Measurements from ENCODE around the gene SNN. TPM values are rescaled to one million over a fixed set of nuclear protein-coding genes. Genes with fewer than 3 reads are reported as not detected.
A peak's percentile ranks its signal among the peaks of the same experiment; 100 is the strongest.

Gene SNN
- total and polyA plus RNA-seq, 9 donors: 17.3 to 32.7 (median 29.4) TPM

DNA sequence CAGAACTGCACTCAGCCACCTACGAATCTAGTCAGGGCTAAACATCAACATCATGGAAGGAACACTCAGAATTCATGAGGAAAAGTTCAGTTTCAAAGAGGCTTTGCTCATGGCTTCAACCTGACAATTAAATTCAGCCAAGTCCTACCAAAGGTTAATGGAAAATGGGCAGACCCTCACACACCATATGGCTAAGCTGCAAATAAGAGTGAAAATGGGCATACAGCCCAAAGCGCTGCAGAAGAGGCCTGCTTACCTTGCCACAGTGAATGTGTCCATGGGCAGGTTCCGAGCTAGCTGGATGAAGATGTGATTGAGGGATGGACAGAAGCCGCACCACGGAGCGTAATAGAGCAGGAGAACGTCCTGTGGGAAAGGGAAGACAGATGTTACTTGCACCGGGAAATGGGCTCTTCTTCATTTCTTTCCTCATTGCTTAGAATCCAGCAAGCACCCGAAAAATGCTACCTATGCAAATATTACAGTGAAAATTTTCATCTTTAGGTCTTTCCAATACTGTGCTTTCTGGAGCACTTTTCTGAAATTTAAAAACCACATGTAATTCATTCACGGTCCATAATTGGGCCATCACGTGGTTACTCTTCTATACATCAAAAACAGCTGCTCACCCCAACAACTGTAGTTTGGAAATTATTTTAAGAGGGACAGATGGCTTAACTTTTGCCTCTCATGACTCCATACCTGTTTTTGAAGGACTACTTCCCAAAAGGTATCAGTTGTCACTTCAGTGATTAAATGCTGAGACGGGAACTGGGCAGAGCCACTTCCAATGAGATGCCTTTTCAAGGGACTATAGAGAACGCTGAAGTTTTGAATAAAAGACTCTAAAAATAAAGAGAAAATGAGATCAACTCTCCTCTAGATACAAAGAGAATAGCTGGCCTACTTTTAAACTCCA is 19.6 kb downstream of the SNN start:
- Histone ChIP-seq H3K4me1 (ENCODE audit: control insufficient read depth, insufficient read depth, low read length) (peaks cover 25% of the 10 kb centered on the region), H3K27me3 (ENCODE audit: control insufficient read depth, insufficient read depth, low read length) (no peaks in the 10 kb centered on the region), H3K9me3 (replicated peaks; ENCODE audit: control insufficient read depth, low read depth, low read length) (no peaks in the 10 kb centered on the region), H3K36me3 (ENCODE audit: control insufficient read depth, insufficient read depth, low read length) (peaks cover 48% of the 10 kb centered on the region), H3K4me3 (ENCODE audit: low read length) (no peak overlapping the region), H3K27ac (ENCODE audit: low read length) (peak overlapping the region; percentile 66)
- DNase-seq: peak; percentile 82
- 41% methylated on average over 2 of the region's 13 CpGs for WGBS (ENCODE audit: insufficient coverage)

DNA sequence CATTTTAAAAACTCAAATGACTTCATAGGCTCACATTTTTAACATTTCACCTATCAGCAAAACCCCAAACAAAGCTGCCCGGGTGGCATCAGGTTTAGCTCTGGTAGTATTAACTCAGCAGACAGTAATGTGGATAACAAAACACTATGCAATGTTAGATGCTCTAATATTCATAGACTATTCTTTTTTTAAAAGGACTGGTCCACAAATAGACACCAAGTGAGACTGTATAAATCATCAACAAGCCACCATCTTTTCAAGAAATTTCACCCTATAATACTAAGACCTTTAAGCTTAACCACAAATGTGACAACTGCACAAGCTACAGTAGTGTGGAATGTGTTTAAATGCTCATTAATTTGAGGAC is 20.2 kb downstream of the SNN start:
- H3K4me3 ChIP-seq (ENCODE audit: low read length): no peak overlapping the region
- no peaks in the 10 kb centered on the region for H3K9me3 ChIP-seq (replicated peaks; ENCODE audit: control insufficient read depth, low read depth, low read length)
- peaks cover 19% of the 10 kb centered on the region for H3K4me1 ChIP-seq (ENCODE audit: control insufficient read depth, insufficient read depth, low read length)
- no peak for DNase-seq
- H3K36me3 ChIP-seq (ENCODE audit: control insufficient read depth, insufficient read depth, low read length): peaks cover 48% of the 10 kb centered on the region
- no peaks in the 10 kb centered on the region for H3K27me3 ChIP-seq (ENCODE audit: control insufficient read depth, insufficient read depth, low read length)
- WGBS (ENCODE audit: insufficient coverage): no CpG with 5 or more reads among the region's 1 CpG
- H3K27ac ChIP-seq (ENCODE audit: low read length): peak overlapping the region; percentile 54

DNA sequence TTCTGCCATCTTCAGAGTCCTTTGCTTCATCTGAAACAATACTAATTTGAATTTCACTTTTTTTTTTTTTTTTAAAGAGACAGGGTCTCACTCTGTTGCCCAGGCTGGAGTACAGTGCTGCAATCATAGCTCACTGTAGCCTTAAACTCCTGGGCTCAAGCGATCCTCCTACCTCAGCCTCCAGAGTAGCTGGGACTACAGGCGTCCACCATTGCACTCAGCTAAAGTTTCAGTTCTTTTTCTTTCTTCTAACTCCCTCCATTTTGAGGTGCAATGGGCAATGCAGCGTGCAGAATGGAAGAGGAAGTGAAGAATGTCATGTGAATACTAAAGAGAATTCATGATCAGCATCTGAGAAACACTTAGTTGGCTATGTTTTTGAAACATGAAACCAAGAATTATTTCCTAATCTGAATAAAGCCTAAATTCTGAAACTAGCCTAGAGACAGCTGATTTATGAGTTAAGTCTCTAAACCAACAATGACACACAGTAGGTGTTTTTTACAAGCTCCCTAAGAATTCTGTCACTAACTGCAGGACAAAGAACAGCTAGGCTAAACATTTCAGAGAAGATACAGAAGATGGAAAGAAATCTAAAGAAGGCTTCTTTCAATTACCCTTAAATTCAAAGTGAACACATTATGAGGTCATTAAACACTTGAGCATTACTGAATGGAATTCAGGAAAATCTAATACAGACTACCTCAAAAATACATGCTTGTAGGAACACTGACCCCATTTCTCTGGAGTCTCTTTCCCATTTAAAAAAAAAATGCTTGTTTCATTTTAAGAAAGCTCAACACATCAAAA is 21.0 kb downstream of the SNN start:
- no peak overlapping the region for H3K27ac ChIP-seq (ENCODE audit: low read length)
- 83% methylated on average over 1 of the region's 3 CpGs for WGBS (ENCODE audit: insufficient coverage)
- peaks cover 14% of the 10 kb centered on the region for H3K4me1 ChIP-seq (ENCODE audit: control insufficient read depth, insufficient read depth, low read length)

DNA sequence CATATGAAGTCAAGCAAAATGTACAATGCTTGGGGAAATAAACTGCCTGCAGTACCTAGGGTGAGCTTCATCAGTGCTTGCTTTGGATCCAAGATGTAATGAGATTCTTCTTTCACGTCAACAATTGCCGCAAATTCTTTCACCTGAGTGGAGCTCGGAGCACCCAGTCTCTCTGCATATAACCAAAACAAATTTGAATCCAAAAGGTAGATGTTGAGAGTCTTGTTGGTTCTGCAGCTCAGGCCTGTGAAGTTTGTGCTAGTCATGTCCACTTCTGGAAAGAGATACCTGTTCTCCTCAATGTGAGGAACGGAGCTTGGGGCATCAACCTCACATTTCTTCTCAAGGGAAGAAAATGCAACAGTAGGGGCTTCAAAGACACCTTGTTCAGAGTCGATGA is 23.0 kb downstream of the SNN start:
- H3K9me3 ChIP-seq (replicated peaks; ENCODE audit: control insufficient read depth, low read depth, low read length): no peaks in the 10 kb centered on the region
- DNase-seq: no peak
- peaks cover 47% of the 10 kb centered on the region for H3K36me3 ChIP-seq (ENCODE audit: control insufficient read depth, insufficient read depth, low read length)
- no peak overlapping the region for H3K27ac ChIP-seq (ENCODE audit: low read length)
- H3K4me3 ChIP-seq (ENCODE audit: low read length): no peak overlapping the region
- WGBS (ENCODE audit: insufficient coverage): 100% methylated on average over 1 of the region's 5 CpGs
- H3K4me1 ChIP-seq (ENCODE audit: control insufficient read depth, insufficient read depth, low read length): peaks cover 14% of the 10 kb centered on the region
- no peaks in the 10 kb centered on the region for H3K27me3 ChIP-seq (ENCODE audit: control insufficient read depth, insufficient read depth, low read length)

More for the DNA sequence above, 21.0 kb downstream of the SNN start:
- Histone ChIP-seq H3K4me3 (ENCODE audit: low read length) (no peak overlapping the region), H3K9me3 (replicated peaks; ENCODE audit: control insufficient read depth, low read depth, low read length) (no peaks in the 10 kb centered on the region), H3K27me3 (ENCODE audit: control insufficient read depth, insufficient read depth, low read length) (no peaks in the 10 kb centered on the region), H3K36me3 (ENCODE audit: control insufficient read depth, insufficient read depth, low read length) (peaks cover 45% of the 10 kb centered on the region)
- peak; percentile 49 for DNase-seq

DNA sequence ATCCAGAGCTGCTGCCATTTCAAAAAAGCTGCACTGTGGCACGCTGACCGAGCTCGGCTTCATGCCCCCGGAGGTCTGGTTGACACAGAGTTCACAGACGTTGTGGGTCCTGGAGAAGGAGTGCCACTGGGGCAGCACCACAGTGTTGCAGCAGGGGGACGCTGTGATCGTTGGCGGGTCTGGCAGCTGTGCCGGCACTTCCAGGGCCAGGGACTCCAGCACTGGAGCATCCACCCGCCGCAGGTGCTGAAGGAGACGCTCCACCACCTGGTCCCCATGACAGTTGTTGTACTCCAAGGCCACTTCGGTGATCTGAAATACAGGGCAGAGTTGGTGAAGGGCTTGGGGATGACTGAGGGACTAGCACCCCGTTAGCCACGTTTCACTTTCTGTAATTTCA is 23.5 kb downstream of the SNN start:
- 86% methylated on average over 14 of the region's 15 CpGs for WGBS (ENCODE audit: insufficient coverage)
- H3K27me3 ChIP-seq (ENCODE audit: control insufficient read depth, insufficient read depth, low read length): no peaks in the 10 kb centered on the region
- no peak overlapping the region for H3K4me3 ChIP-seq (ENCODE audit: low read length)
- DNase-seq: no peak
- no peaks in the 10 kb centered on the region for H3K9me3 ChIP-seq (replicated peaks; ENCODE audit: control insufficient read depth, low read depth, low read length)
- peaks cover 12% of the 10 kb centered on the region for H3K4me1 ChIP-seq (ENCODE audit: control insufficient read depth, insufficient read depth, low read length)
- no peak overlapping the region for H3K27ac ChIP-seq (ENCODE audit: low read length)
- peaks cover 50% of the 10 kb centered on the region for H3K36me3 ChIP-seq (ENCODE audit: control insufficient read depth, insufficient read depth, low read length)

DNA sequence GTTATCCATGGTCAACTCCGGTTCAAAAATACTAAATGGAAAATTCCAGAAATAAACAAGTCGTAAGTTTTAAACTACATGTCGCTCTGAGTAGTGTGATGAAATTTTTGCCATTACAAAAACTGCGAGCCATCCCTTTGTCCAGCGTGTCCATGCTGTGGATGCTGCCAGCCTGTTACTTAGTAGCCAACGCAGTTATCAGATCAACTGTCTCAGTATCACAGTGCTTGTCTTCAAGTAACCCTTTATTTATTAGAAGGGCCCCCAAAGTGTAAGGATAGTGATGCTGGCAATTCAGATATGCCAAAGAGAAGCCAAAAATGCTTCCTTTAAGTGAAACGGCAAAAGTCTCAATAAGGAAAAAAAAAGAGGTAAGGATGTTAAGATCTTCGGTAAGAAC is 23.9 kb downstream of the SNN start:
- Histone ChIP-seq H3K4me3 (ENCODE audit: low read length) (no peak overlapping the region), H3K27me3 (ENCODE audit: control insufficient read depth, insufficient read depth, low read length) (no peaks in the 10 kb centered on the region), H3K36me3 (ENCODE audit: control insufficient read depth, insufficient read depth, low read length) (peaks cover 50% of the 10 kb centered on the region), H3K27ac (ENCODE audit: low read length) (no peak overlapping the region), H3K4me1 (ENCODE audit: control insufficient read depth, insufficient read depth, low read length) (peaks cover 11% of the 10 kb centered on the region), H3K9me3 (replicated peaks; ENCODE audit: control insufficient read depth, low read depth, low read length) (no peaks in the 10 kb centered on the region)
- WGBS (ENCODE audit: insufficient coverage): 84% methylated on average over 4 of the region's 8 CpGs
- no peak for DNase-seq

DNA sequence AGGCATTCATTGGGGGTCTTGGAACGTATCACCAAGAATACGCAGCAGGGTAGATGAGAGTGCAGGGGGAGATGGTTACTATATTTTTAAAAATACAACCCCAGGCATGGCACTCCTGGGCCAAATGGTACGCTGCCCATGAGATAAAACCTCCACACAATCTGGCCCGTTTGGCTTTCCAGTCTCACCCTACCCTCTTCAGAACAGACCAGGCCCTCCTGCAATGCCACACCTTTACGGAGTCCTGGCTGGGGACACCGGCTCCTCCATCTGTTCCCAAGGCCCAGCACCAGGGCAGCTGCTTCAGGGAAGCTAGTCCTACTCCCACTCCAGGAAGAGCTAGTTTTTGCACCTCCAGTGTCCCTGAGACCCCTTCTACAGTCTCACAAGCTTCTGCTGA is 24.4 kb downstream of the SNN start:
- Histone ChIP-seq H3K27ac (ENCODE audit: low read length) (no peak overlapping the region), H3K36me3 (ENCODE audit: control insufficient read depth, insufficient read depth, low read length) (peaks cover 50% of the 10 kb centered on the region)

DNA sequence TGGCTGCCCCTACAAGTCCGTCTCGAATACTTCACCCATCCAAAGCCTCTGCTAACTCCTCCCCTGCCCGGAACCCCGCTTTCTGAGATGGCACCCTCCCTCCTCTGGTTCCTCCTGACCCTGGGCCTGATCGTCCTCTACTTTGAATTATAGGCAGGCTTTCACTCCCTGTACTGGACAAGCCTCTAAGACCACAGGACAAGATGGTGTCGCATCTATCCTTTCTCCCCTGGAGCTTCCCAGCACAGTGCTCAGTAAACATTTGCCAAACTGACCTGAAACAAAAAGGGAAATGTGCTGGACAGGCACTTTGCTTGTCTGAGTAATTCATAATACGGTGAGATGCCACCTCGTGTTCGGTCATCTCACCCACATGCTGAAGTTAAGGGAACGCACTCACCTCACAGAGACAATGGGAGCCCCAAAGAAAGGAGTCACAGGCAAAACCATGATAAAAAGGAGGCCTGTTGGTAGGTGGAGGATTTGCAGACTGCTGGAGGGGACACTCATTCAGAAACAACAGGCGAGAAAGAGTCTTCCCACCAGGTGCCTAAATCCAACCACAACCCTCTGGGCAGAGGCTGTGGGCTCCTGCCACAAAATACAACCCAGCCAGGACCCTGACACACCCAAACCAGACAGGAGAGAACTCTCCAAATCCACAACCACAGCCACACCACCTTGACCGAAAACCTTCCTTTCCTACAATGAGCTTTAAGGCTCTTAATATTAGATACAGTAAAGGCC is 28.2 kb downstream of the SNN start:
- no peak for DNase-seq
- WGBS (ENCODE audit: insufficient coverage): 96% methylated on average over 7 of the region's 12 CpGs
- Histone ChIP-seq H3K27me3 (ENCODE audit: control insufficient read depth, insufficient read depth, low read length) (no peaks in the 10 kb centered on the region), H3K27ac (ENCODE audit: low read length) (no peak overlapping the region), H3K4me3 (ENCODE audit: low read length) (no peak overlapping the region), H3K36me3 (ENCODE audit: control insufficient read depth, insufficient read depth, low read length) (peaks cover 53% of the 10 kb centered on the region), H3K9me3 (replicated peaks; ENCODE audit: control insufficient read depth, low read depth, low read length) (no peaks in the 10 kb centered on the region), H3K4me1 (ENCODE audit: control insufficient read depth, insufficient read depth, low read length) (no peaks in the 10 kb centered on the region)

More for the DNA sequence above, 24.4 kb downstream of the SNN start:
- 96% methylated on average over 4 of the region's 6 CpGs for WGBS (ENCODE audit: insufficient coverage)
- no peak overlapping the region for H3K4me3 ChIP-seq (ENCODE audit: low read length)
- no peaks in the 10 kb centered on the region for H3K9me3 ChIP-seq (replicated peaks; ENCODE audit: control insufficient read depth, low read depth, low read length)
- no peak for DNase-seq
- peaks cover 7% of the 10 kb centered on the region for H3K4me1 ChIP-seq (ENCODE audit: control insufficient read depth, insufficient read depth, low read length)
- H3K27me3 ChIP-seq (ENCODE audit: control insufficient read depth, insufficient read depth, low read length): no peaks in the 10 kb centered on the region

DNA sequence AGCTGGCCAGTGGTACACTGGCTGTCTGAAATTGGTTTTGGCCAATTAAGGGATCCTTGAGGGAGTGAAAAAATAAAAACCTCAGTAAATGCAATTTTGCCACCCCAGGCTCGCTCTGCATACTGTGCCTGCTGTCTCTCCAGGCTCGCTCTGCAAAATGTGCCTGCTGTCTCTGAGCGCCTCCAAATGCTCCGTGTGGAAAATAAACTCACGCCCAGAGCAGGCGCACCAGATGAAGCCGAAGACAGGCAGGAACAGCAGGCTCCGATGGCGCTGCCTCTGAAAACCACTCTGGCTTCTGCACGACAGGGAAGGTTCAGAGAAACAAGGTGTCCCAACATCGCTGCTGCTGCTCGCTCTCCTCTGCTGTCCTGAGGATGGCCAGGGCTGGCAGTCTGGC is 29.1 kb downstream of the SNN start:
- DNase-seq: no peak
- H3K27me3 ChIP-seq (ENCODE audit: control insufficient read depth, insufficient read depth, low read length): no peaks in the 10 kb centered on the region
- peaks cover 46% of the 10 kb centered on the region for H3K36me3 ChIP-seq (ENCODE audit: control insufficient read depth, insufficient read depth, low read length)
- H3K9me3 ChIP-seq (replicated peaks; ENCODE audit: control insufficient read depth, low read depth, low read length): no peaks in the 10 kb centered on the region
- H3K27ac ChIP-seq (ENCODE audit: low read length): no peak overlapping the region
- H3K4me3 ChIP-seq (ENCODE audit: low read length): no peak overlapping the region
- H3K4me1 ChIP-seq (ENCODE audit: control insufficient read depth, insufficient read depth, low read length): no peaks in the 10 kb centered on the region
- WGBS (ENCODE audit: insufficient coverage): 94% methylated on average over 12 of the region's 12 CpGs

DNA sequence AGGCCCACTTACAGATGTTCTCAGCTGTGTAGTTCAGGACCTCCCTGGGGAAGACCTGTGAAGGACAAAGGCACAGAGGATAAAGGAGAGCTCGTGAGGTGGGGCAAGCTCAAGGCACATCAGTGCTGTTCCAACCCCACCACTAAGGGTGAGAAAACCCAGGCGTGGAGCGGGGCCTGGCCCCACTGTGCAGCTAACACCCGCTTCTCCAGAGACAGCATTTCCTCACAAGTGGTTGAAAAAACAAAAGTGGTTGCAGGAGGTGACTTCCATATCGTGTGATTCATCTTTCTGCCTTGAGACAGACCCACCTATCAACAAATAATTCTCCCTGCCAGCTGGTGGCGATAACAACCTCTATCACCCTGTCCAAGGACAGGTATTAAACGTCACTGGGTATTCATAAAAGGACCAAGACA is 30.0 kb downstream of the SNN start:
- H3K27me3 ChIP-seq (ENCODE audit: control insufficient read depth, insufficient read depth, low read length): no peaks in the 10 kb centered on the region
- no peaks in the 10 kb centered on the region for H3K4me1 ChIP-seq (ENCODE audit: control insufficient read depth, insufficient read depth, low read length)
- no peak overlapping the region for H3K4me3 ChIP-seq (ENCODE audit: low read length)
- H3K36me3 ChIP-seq (ENCODE audit: control insufficient read depth, insufficient read depth, low read length): peaks cover 41% of the 10 kb centered on the region
- H3K27ac ChIP-seq (ENCODE audit: low read length): no peak overlapping the region
- WGBS (ENCODE audit: insufficient coverage): 40% methylated on average over 2 of the region's 7 CpGs
- H3K9me3 ChIP-seq (replicated peaks; ENCODE audit: control insufficient read depth, low read depth, low read length): no peaks in the 10 kb centered on the region
- no peak for DNase-seq

All from muscle of leg (tissue), 11 donors.